Gastrocnemius medialis (tissue), 4 donors: ENCODE results near the gene CAMTA1.

Source experiments
- CTCF ChIP-seq, 5 experiments: fragments of 450-650 bp in 3 of 5; fragments of 200-600 bp in 2 of 5; sonication (generic) in 2 of 5; IDR thresholded peaks in 4 of 5; conservative IDR thresholded peaks in 1 of 5; 1 replicate in 4 of 5; 2 replicates in 1 of 5; pipeline ENCODE4 v1.5.1; 2016 to 2019; ENCODE audit warnings: antibody characterized with exemption in 5 of 5, mild to moderate bottlenecking in 3 of 5, moderate library complexity in 3 of 5
- POLR2A ChIP-seq, 2 donors: fragments of 450-650 bp; IDR thresholded peaks; one replicate each; pipeline ENCODE4 v1.6.1; 2017; ENCODE audit warnings: antibody characterized with exemption in 2 of 2, mild to moderate bottlenecking in 2 of 2, moderate library complexity in 2 of 2

- no peak for TF ChIP-seq CTCF (IDR thresholded peaks at IDR 0.05 in 4 of 5, conservative IDR thresholded peaks at IDR 0.05 in 1 of 5)
- TF ChIP-seq POLR2A (IDR thresholded peaks at IDR 0.05), result no peak
These were observed 540.0 kb downstream of the CAMTA1 start for GRCh38 chr1:7325254-7325653.
